Measurements from ENCODE around the gene UGT1A5. TPM values are rescaled to one million over a fixed set of nuclear protein-coding genes. Genes with fewer than 3 reads are reported as not detected.

UGT1A5 gene
- total and polyA plus RNA-seq, 2 of the 13 experiments (the other 11 are each of a cell fraction or from before 2014, with no cell fraction given), result not detected

DNA sequence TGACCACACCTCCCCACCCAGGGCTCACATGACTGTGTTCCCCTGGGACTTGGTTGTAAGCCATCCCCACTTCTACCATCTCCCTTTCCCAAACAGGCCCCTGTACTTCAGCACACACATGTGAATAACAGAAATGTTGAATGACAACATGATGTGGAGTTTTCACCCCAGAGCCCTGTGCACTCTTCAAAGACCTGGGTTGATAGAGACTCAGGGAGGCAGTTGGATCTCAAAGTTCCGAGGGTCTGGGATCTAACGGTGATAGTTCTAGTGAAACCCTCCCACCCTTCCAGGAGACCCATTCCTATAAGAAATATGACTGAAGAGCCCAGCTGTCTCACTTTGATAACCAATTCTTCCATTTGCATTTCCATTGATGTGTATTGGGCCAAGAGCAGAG, 65.3 kb downstream of the UGT1A5 start, which contains the start of gene MROH2A (continued):
- TF ChIP-seq SIX1 (CRISPR knock-in tag; IDR thresholded peaks at IDR 0.05; ENCODE audit: borderline replicate concordance), result no peak
- no peak for TF ChIP-seq SNRNP70 (IDR thresholded peaks at IDR 0.05; ENCODE audit: low read depth, low read length)
- TF ChIP-seq, protein P1, sequence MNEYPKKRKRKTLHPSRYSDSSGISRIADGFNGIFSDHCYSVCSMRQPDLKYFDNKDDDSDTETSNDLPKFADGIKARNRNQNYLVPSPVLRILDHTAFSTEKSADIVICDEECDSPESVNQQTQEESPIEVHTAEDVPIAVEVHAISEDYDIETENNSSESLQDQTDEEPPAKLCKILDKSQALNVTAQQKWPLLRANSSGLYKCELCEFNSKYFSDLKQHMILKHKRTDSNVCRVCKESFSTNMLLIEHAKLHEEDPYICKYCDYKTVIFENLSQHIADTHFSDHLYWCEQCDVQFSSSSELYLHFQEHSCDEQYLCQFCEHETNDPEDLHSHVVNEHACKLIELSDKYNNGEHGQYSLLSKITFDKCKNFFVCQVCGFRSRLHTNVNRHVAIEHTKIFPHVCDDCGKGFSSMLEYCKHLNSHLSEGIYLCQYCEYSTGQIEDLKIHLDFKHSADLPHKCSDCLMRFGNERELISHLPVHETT (CRISPR knock-in tag; conservative IDR thresholded peaks at IDR 0.05), result no peak
- no peak for TF ChIP-seq SATB2 (CRISPR knock-in tag; IDR thresholded peaks at IDR 0.05)
- TF ChIP-seq ZNF180 (CRISPR knock-in tag; IDR thresholded peaks at IDR 0.05; ENCODE audit: borderline replicate concordance, low read depth), result no peak
- no peak for TF ChIP-seq JUND (CRISPR knock-in tag; IDR thresholded peaks at IDR 0.05)

DNA sequence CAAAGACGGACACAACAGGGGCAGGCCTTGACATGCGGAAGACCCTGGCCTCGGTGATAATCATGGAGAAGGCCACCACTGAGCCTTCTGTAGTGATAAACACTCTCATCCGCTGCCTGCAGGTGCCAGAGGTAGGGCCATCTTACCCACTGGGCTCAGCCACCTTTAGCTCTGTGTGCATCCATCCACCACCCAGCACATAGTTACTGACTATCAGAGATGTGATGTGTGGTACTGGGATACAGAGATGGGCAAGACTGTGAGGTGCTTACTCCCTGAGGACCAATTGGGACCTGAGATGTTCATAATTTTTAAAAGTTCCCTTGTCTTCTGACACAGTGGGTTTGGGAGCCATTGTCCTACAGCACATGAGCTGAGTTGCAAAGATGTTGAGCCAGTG, 67.0 kb downstream of the UGT1A5 start:
- Histone ChIP-seq H3K4me1 (ENCODE audit: insufficient read depth, low read length) (no peaks in the 10 kb centered on the region), H4K20me1 (ENCODE audit: insufficient read depth, low read length) (no peaks in the 10 kb centered on the region), H3K9me3 (ENCODE audit: low read length) (peaks cover 5% of the 10 kb centered on the region; the same call in 1 of the 2 replicates), H3K9ac (ENCODE audit: insufficient read depth, low read depth, low read length) (no peak overlapping the region), H3K36me3 (replicated peaks in 1 of 2; ENCODE audit: control insufficient read depth in 1 of 2, insufficient read depth in 2 of 2, low read length in 2 of 2) (no peaks in the 10 kb centered on the region), H3K27me3 (ENCODE audit: control insufficient read depth in 1 of 2, insufficient read depth in 2 of 2, low read length in 2 of 2) (peaks cover 3 to 53% of the 10 kb centered on the region in 2 experiments; a peak in 4 of 5 replicates), H3K79me2 (ENCODE audit: insufficient read depth, low read length) (no peaks in the 10 kb centered on the region), H2AFZ (ENCODE audit: low read length) (no peak overlapping the region), H3K4me3 (replicated peaks in 1 of 3; ENCODE audit: insufficient read depth in 1 of 3, low read depth in 2 of 3, low read length in 3 of 3) (no peak overlapping the region), H3K4me2 (ENCODE audit: low read depth, low read length) (no peak overlapping the region), H3K27ac (ENCODE audit: extremely low read length, insufficient read depth, low read length) (no peak overlapping the region)
- intact Hi-C loops (cut with micrococcal nuclease; ENCODE audit: unreplicated experiment), result no loop called here
- DNase-seq (ENCODE audit: low spot score), result no peak
- CTCF ChIA-PET (ENCODE audit: low intra/inter-chr PET ratio, low total read pairs), result no interaction called here
- no peak for FAIRE-seq
- no peak for ATAC-seq
- POLR2A ChIA-PET, result no interaction called here
- no TSS peak for BruUV-seq (replicated peaks)
- in situ Hi-C loops (cut with HindIII; ENCODE audit: extremely low pct_ligation_motif_present, low pct_unique_long_range_greater_than_20kb), result no loop called here
- WGBS (ENCODE audit: low lambda C conversion rate), result 53% methylated on average over 4 of the region's 4 CpGs
- no peak for TF ChIP-seq ZNF563 (CRISPR knock-in tag; IDR thresholded peaks at IDR 0.05)
- TF ChIP-seq PHF5A (CRISPR knock-in tag; IDR thresholded peaks at IDR 0.05; ENCODE audit: low read depth, unreplicated experiment), result no peak
- no peak for TF ChIP-seq ZNF614 (CRISPR knock-in tag; IDR thresholded peaks at IDR 0.05; ENCODE audit: borderline replicate concordance)
- no peak for TF ChIP-seq ZNF225 (CRISPR knock-in tag; IDR thresholded peaks at IDR 0.05)
- TF ChIP-seq TRIM24 (CRISPR knock-in tag; IDR thresholded peaks at IDR 0.05), result no peak
- TF ChIP-seq ZFYVE20 (CRISPR knock-in tag; IDR thresholded peaks at IDR 0.05; ENCODE audit: borderline replicate concordance, low read depth), result no peak
- no peak for TF ChIP-seq WIZ (CRISPR knock-in tag; IDR thresholded peaks at IDR 0.05)
- TF ChIP-seq ZNF510 (CRISPR knock-in tag; IDR thresholded peaks at IDR 0.05; ENCODE audit: low read depth), result no peak
- TF ChIP-seq, protein P2, sequence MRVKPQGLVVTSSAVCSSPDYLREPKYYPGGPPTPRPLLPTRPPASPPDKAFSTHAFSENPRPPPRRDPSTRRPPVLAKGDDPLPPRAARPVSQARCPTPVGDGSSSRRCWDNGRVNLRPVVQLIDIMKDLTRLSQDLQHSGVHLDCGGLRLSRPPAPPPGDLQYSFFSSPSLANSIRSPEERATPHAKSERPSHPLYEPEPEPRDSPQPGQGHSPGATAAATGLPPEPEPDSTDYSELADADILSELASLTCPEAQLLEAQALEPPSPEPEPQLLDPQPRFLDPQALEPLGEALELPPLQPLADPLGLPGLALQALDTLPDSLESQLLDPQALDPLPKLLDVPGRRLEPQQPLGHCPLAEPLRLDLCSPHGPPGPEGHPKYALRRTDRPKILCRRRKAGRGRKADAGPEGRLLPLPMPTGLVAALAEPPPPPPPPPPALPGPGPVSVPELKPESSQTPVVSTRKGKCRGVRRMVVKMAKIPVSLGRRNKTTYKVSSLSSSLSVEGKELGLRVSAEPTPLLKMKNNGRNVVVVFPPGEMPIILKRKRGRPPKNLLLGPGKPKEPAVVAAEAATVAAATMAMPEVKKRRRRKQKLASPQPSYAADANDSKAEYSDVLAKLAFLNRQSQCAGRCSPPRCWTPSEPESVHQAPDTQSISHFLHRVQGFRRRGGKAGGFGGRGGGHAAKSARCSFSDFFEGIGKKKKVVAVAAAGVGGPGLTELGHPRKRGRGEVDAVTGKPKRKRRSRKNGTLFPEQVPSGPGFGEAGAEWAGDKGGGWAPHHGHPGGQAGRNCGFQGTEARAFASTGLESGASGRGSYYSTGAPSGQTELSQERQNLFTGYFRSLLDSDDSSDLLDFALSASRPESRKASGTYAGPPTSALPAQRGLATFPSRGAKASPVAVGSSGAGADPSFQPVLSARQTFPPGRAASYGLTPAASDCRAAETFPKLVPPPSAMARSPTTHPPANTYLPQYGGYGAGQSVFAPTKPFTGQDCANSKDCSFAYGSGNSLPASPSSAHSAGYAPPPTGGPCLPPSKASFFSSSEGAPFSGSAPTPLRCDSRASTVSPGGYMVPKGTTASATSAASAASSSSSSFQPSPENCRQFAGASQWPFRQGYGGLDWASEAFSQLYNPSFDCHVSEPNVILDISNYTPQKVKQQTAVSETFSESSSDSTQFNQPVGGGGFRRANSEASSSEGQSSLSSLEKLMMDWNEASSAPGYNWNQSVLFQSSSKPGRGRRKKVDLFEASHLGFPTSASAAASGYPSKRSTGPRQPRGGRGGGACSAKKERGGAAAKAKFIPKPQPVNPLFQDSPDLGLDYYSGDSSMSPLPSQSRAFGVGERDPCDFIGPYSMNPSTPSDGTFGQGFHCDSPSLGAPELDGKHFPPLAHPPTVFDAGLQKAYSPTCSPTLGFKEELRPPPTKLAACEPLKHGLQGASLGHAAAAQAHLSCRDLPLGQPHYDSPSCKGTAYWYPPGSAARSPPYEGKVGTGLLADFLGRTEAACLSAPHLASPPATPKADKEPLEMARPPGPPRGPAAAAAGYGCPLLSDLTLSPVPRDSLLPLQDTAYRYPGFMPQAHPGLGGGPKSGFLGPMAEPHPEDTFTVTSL (CRISPR knock-in tag; IDR thresholded peaks at IDR 0.05; ENCODE audit: borderline replicate concordance), result no peak
- TF ChIP-seq KDM6A (CRISPR knock-in tag; IDR thresholded peaks at IDR 0.05; ENCODE audit: low read depth), result no peak
- TF ChIP-seq SKI (IDR thresholded peaks at IDR 0.05; ENCODE audit: partially characterized antibody), result no peak

All from HepG2 (cell line).